Fibroblast of pulmonary artery (primary cell): Measurements from ENCODE around the gene MALT1.

Experiments used
- DNase-seq: peaks from one replicate; pipeline ENCODE4 v3.0.0-alpha.2; 2010; ENCODE audit warnings: low read depth
- H3K4me3 ChIP-seq: replicated peaks from 2 replicates; pipeline ENCODE4 v1.5.1; 2011; ENCODE audit warnings: low read depth, mild to moderate bottlenecking, control low read depth, low read length, moderate library complexity
- CTCF ChIP-seq: IDR thresholded peaks from 2 replicates; pipeline ENCODE4 v1.5.1; 2011; ENCODE audit warnings: mild to moderate bottlenecking, control low read depth, low read length, inconsistent platforms; ENCODE audit errors: missing control alignments

Gene MALT1

GRCh38 chr18:58700209-58700608 lies 28.9 kb downstream of the MALT1 start:
- no peak overlapping the region for H3K4me3 ChIP-seq
- TF ChIP-seq CTCF: no peak
- no peak for DNase-seq

GRCh38 chr18:58712930-58713329 lies 41.7 kb downstream of the MALT1 start:
- H3K4me3 ChIP-seq: no peak overlapping the region
- no peak for DNase-seq
- TF ChIP-seq CTCF: no peak

- no peak overlapping the region for H3K4me3 ChIP-seq
- no peak for TF ChIP-seq CTCF
- DNase-seq: no peak
These were observed 43.0 kb downstream of the MALT1 start for GRCh38 chr18:58714259-58714658.

GRCh38 chr18:58714821-58715220 lies 43.6 kb downstream of the MALT1 start:
- H3K4me3 ChIP-seq: no peak overlapping the region
- no peak for DNase-seq
- TF ChIP-seq CTCF: no peak

- TF ChIP-seq CTCF: no peak
- H3K4me3 ChIP-seq: no peak overlapping the region
- DNase-seq: no peak
These were observed 44.3 kb downstream of the MALT1 start for GRCh38 chr18:58715540-58715939.

- no peak for DNase-seq
- H3K4me3 ChIP-seq: no peak overlapping the region
- no peak for TF ChIP-seq CTCF
These were observed 44.9 kb downstream of the MALT1 start for GRCh38 chr18:58716060-58716756.
